GM10266 (cell line): Measurements from ENCODE around the gene SEPTIN5.

Experiments used
- DNase-seq: peaks from one replicate; pipeline ENCODE4 v3.0.0; 2012; ENCODE audit errors: extremely low spot score
- CTCF ChIP-seq: IDR thresholded peaks from 2 replicates; pipeline ENCODE4 v1.5.1; 2012; ENCODE audit warnings: mild to moderate bottlenecking, low read depth; ENCODE audit not compliant: control insufficient read depth, insufficient read depth; ENCODE audit errors: missing control alignments

The SEPTIN5 gene

DNA sequence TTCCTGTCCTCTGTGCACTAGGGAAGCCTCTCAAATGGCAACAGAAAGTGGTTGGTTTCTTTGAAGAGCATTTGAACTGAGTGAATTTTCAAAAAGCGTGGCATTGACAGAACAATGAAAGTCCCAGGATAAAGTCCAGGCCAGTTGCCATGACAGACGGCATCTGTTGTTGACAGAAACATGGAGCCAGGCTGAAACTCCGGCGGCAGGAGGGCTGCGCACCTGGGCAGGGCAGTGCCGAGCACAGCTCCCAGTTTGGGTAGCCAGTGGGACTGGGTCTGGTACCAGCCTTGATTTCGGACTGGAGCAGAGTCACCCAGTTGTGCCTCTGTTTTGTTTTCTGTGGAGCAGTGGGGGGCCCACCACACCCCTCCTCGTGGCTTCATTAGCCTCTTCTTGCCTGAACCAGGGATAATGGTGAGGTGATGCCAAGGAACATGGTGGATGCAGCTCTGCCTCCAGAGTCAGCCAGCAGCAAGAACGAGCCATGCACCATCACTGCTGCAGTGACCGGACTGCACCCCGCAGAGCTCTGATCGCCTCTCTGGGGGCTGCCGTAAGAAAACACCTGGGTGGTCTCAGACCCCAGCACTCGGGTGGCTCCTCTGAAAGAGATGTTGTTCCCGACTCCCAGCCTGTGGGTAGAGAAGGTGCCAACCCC is 9.8 kb upstream of the SEPTIN5 start:
- no peak for TF ChIP-seq CTCF
- DNase-seq, result no peak

- DNase-seq, result no peak
- no peak for TF ChIP-seq CTCF
These were observed 8.9 kb upstream of the SEPTIN5 start for GRCh38 chr22:19705181-19705934.

DNA sequence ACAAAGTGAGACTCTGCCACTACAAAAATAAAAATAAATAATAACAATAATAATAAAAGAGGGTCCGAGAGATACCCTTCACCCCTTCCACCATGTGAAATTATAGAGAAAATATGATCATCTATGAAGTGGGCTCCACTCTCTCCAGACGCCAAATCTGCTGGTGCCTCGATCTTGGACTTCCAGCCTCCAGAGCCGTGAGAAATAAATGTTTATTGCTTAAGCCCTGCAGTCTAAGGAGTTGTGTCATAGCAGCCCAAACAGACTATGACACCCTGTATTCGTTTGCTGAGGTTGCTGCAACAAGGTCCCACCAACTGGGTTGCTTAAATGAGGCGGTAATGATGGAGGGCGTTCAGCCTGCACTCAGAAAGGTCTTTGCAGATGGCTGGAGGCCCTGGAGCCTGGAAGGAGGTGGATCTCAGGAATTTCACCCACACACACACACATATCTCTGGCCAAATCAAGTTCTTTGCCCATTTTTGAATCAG is 7.6 kb upstream of the SEPTIN5 start:
- TF ChIP-seq CTCF, result no peak
- no peak for DNase-seq

- DNase-seq, result peak; percentile 15
- TF ChIP-seq CTCF, result no peak
These were observed 6.7 kb upstream of the SEPTIN5 start for GRCh38 chr22:19707347-19708290.

GRCh38 chr22:19708321-19709011 is 5.8 kb upstream of the SEPTIN5 start:
- DNase-seq, result no peak
- TF ChIP-seq CTCF, result no peak

GRCh38 chr22:19709063-19709769 is 5.1 kb upstream of the SEPTIN5 start:
- no peak for TF ChIP-seq CTCF
- DNase-seq, result no peak
